ENCODE data around the gene RETSAT. TPM values are rescaled to one million over a fixed set of nuclear protein-coding genes. Genes with fewer than 3 reads are reported as not detected.

RETSAT gene
- total and polyA plus RNA-seq, 2 of the 4 experiments (the other 2 are of a cell fraction) = 25.6 to 32.3 TPM

DNA sequence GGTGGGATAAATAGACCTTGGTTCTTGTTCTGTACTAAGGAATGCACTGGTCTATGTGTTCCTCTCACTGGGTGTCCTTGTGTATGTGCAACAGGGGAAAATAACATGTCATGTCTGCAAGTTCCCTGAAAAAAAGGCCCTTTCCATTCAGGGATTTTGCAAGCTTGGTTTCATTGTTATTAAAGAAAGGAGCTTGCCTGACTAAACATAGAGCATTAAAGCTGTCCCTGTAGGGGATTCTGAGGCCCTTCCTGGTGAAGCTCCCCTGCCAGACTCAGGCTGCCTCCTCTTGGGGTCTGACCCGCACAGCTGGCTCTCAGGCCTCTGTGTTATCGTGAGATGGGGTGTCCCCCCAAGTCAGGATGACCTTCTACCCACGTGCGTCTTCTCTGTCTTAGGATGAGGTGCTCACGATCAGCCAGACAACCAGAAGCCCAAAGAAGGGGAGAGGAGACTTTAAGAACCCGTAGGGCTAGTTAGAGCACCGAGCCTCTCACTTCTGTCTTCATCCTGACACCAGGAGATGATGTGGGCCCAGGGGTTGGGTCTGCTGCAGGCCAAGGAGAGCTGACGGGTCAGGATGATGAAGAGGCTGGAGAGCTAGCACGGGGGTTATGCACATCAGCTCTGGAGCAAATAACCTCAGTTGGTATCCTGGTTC lies 34.7 kb upstream of the RETSAT start (continued):
- TF ChIP-seq ELK1 (IDR thresholded peaks at IDR 0.05; ENCODE audit: borderline replicate concordance, low read depth, low read length) (no peak), BHLHE40 (IDR thresholded peaks at IDR 0.05; ENCODE audit: low read depth, low read length) (no peak)

- POLR2A ChIA-PET (ENCODE audit: unreplicated experiment) = no interaction called here
- no peak overlapping the region for H2BK20ac ChIP-seq (ENCODE audit: low read depth, low read length)
Measured at GRCh38 chr2:85387754-85388153, 33.4 kb upstream of the RETSAT start.

More at GRCh38 chr2:85387754-85388153, 33.4 kb upstream of the RETSAT start:
- Histone ChIP-seq H3K18ac (ENCODE audit: low read depth, low read length) (no peak overlapping the region), H3K36me3 (ENCODE audit: control insufficient read depth, insufficient read depth, low read length) (peaks cover 39% of the 10 kb centered on the region), H3K9me1 (ENCODE audit: insufficient read depth, low read length) (no peaks in the 10 kb centered on the region), H3K9ac (ENCODE audit: low read depth, low read length) (no peak overlapping the region), H2AK9ac (replicated peaks; ENCODE audit: low read depth, low read length, poor library complexity) (no peak overlapping the region), H3K79me1 (ENCODE audit: low read depth in 1 of 2, low read length in 2 of 2) (no peaks in the 10 kb centered on the region), H3K4me2 (ENCODE audit: low read depth, low read length) (no peak overlapping the region), H2BK5ac (ENCODE audit: low read depth, low read length, poor library complexity, severe bottlenecking) (no peak overlapping the region), H3K9me3 (ENCODE audit: control insufficient read depth, insufficient read depth, low read length) (no peaks in the 10 kb centered on the region), H3K23ac (ENCODE audit: low read depth, low read length) (no peak overlapping the region), H3K4me1 (ENCODE audit: control insufficient read depth, insufficient read depth, low read length) (peaks cover 2% of the 10 kb centered on the region; the same call in 1 of the 2 replicates), H4K20me1 (ENCODE audit: insufficient read depth, low read length) (no peaks in the 10 kb centered on the region), H2AFZ (replicated peaks; ENCODE audit: low read length, poor library complexity) (no peak overlapping the region), H4K5ac (ENCODE audit: low read depth, low read length) (no peak overlapping the region), H3K4me3 (ENCODE audit: insufficient read depth, low read depth, low read length) (no peak overlapping the region), H2BK120ac (ENCODE audit: low read depth, low read length) (no peak overlapping the region), H4K91ac (ENCODE audit: insufficient read depth, low read depth, low read length) (no peak overlapping the region), H3K56ac (ENCODE audit: extremely low read depth, insufficient read depth, low read length) (no peak overlapping the region), H4K8ac (ENCODE audit: low read depth in 2 of 2, low read length in 2 of 2) (no peak overlapping the region), H2AK5ac (ENCODE audit: low read depth, low read length) (no peak overlapping the region), H3K27me3 (ENCODE audit: control insufficient read depth, insufficient read depth, low read length) (no peaks in the 10 kb centered on the region), H3K27ac (ENCODE audit: insufficient read depth, low read length) (no peak overlapping the region), H3K14ac (replicated peaks; ENCODE audit: low read depth, low read length) (no peak overlapping the region), H3K4ac (ENCODE audit: low read depth, low read length) (no peak overlapping the region), H2BK15ac (ENCODE audit: low read depth, low read length) (no peak overlapping the region)
- intact Hi-C loops (cut with micrococcal nuclease) (no loop called here), in situ Hi-C loops (cut with MboI; ENCODE audit: low sequenced_read_pairs) (no loop called here), dilution Hi-C loops (cut with HindIII; ENCODE audit: low sequenced_read_pairs, unreplicated experiment) (no loop called here)
- BruUV-seq (replicated peaks) = no TSS peak
- DNase-seq (no peak), ATAC-seq (ENCODE audit: low read depth) (no peak)
- CTCF ChIA-PET = no interaction called here
- no peak for TF ChIP-seq MAFK (IDR thresholded peaks at IDR 0.05; ENCODE audit: low read depth, low read length)
- peak; percentile 53 for TF ChIP-seq CEBPB (IDR thresholded peaks at IDR 0.05; ENCODE audit: low read depth, low read length)
- no peak for TF ChIP-seq NFE2L2 (IDR thresholded peaks at IDR 0.05; ENCODE audit: low read depth, low read length)
- WGBS, 2 experiments (ENCODE audit: extremely low coverage in 2 of 2, insufficient read length in 1 of 2) = no CpG with 5 or more reads among the region's 2 CpGs

Data from IMR-90 (cell line).